ENCODE data around the gene CD6. TPM values are rescaled to one million over a fixed set of nuclear protein-coding genes. Genes with fewer than 3 reads are reported as not detected.
A peak's percentile ranks its signal among the peaks of the same experiment; 100 is the strongest.
"Not testable (repeated sequence)": the region's sequence is repeated elsewhere in the genome, so short reads cannot be mapped to it uniquely, and the experiment has no call there.

The CD6 gene
- polyA plus RNA-seq, 2 of the 4 experiments (the other 2 are of a cell fraction): 0.06 TPM

GRCh38 chr11:61061081-61061826, 89.8 kb downstream of the CD6 start:
- ATAC-seq: no peak; a peak in 1 of 6 replicates
- TF ChIP-seq ZFP36 (IDR thresholded peaks at IDR 0.05; ENCODE audit: borderline replicate concordance, partially characterized antibody) (no peak), CHD4 (IDR thresholded peaks at IDR 0.05; ENCODE audit: borderline replicate concordance) (no peak), PHF8 (IDR thresholded peaks at IDR 0.05; ENCODE audit: borderline replicate concordance, low read depth) (no peak), HOXB13 (CRISPR knock-in tag; IDR thresholded peaks at IDR 0.05; ENCODE audit: low read depth) (no peak), CEBPB (IDR thresholded peaks at IDR 0.05) (peak in 1 of 2 experiments; percentile 36; a peak in 1 of 4 replicates), HEYL (CRISPR knock-in tag; IDR thresholded peaks at IDR 0.05) (no peak)
- Histone ChIP-seq H3K4me2 (peak overlapping the region; percentile 25; the same call in 1 of the 3 replicates), H3K27ac (no peak overlapping the region), H3K4me1 (peaks cover 8% of the 10 kb centered on the region; the same call in 2 of the 3 replicates), H3K9me3 (no peaks in the 10 kb centered on the region), H3K4me3 (no peak overlapping the region)
- DNase-seq (ENCODE audit: low read depth in 1 of 2, low spot score in 1 of 2): no peak
- no peak for FAIRE-seq
- CTCF ChIA-PET: interaction anchor here (1.0 kb wide), 1 partner anchor 9 kb away, joined by 3 read pairs; no protein-coding TSS in a partner anchor
- WGBS (ENCODE audit: missing lambda C conversion rate): 58% methylated on average over 11 of the region's 13 CpGs
- POLR2A ChIA-PET: no interaction called here

DNA sequence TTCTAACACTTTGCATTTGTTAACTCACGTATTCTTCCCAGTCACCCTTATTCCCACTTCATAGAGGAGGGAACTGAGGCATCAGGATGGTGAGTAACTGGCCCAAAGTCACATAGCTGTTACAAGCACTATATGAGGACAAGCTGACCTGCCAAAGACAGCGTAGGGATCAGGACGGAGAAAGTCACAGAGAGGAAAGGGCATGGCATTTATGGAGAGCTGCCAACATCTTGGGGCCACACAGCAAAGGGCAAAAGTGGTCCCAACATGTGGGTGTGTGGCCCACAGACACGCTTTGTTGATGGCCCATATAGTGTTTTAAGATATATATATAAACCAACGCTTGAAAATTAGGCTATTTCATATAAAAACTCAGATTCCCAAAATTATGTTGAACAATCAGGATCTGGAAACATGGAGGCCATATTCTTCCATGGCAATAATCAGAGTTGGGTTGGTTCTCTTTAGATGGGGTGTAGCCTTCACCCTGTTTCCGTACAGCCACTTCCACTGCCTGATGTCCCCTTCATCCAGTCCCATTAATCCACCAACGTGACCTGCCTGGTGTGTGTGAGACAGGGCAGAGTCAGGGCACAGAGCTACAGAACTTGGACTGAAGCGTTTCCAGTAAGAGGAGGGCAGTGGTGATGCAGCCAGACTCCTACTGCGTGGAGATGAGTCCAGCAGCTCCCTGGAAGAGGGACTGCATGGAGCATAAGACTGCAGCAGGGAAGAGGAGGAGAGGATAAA, 90.9 kb downstream of the CD6 start:
- no peak for TF ChIP-seq ZC3H11A (IDR thresholded peaks at IDR 0.05)
- no peak for TF ChIP-seq MAX (IDR thresholded peaks at IDR 0.05)
- no peak for TF ChIP-seq CBX8 (IDR thresholded peaks at IDR 0.05)
- FAIRE-seq: no peak
- CTCF ChIA-PET: no interaction called here
- Histone ChIP-seq H3K4me3 (no peak overlapping the region), H3K9me3 (no peaks in the 10 kb centered on the region), H3K4me2 (no peak overlapping the region), H3K27ac (no peak overlapping the region), H3K4me1 (peaks cover 8% of the 10 kb centered on the region; the same call in 2 of the 3 replicates)
- no peak; a peak in 1 of 6 replicates for ATAC-seq
- no peak for DNase-seq (ENCODE audit: low read depth in 1 of 2, low spot score in 1 of 2)
- 66% methylated on average over 9 of the region's 9 CpGs for WGBS (ENCODE audit: missing lambda C conversion rate)
- POLR2A ChIA-PET: no interaction called here

DNA sequence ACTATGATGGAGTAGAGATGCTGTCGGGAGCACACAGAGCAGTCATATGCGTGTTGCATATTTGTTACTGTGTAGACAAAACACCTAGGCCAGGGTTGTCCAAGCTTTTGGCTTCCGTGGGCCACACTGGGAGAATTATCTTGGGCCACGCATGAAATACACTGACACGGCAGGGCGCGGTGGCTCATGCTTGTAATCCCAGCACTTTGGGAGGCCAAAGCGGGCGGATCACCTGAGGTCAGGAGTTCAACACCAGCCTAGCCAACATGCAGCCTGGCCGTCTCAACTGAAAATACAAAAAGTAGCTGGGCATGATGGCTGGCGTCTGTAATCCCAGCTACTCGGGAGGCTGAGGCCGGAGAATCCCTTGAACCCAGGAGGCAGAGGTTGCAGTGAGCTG, 93.8 kb downstream of the CD6 start:
- DNase-seq (ENCODE audit: low read depth in 1 of 2, low spot score in 1 of 2); FAIRE-seq; H3K9me3 ChIP-seq; H3K27ac ChIP-seq; H3K4me3 ChIP-seq; H3K4me1 ChIP-seq; ATAC-seq; POLR2A ChIA-PET; H3K4me2 ChIP-seq: not testable (repeated sequence)
- CTCF ChIA-PET: interaction anchor here (0.9 to 1.7 kb wide), 5 partner anchors 9 to 189 kb away, joined by 3 to 4 read pairs (median 4); no protein-coding TSS in a partner anchor
- WGBS (ENCODE audit: missing lambda C conversion rate): 82% methylated on average over 13 of the region's 13 CpGs

- POLR2A ChIA-PET: no interaction called here
Observed at GRCh38 chr11:61065955-61066638, 94.6 kb downstream of the CD6 start.

GRCh38 chr11:61066645-61067044, 95.2 kb downstream of the CD6 start:
- no peak for FAIRE-seq
- no peak for ATAC-seq
- Histone ChIP-seq H3K9me3 (no peaks in the 10 kb centered on the region), H3K4me2 (no peak overlapping the region), H3K27ac (no peak overlapping the region), H3K4me1 (no peaks in the 10 kb centered on the region; the same call in 2 of the 3 replicates), H3K4me3 (no peak overlapping the region)
- ChIA-PET POLR2A (no interaction called here), CTCF (interaction anchor here (0.8 to 1.7 kb wide), 3 partner anchors 14 to 15 kb away, joined by 3 to 5 read pairs (median 4); no protein-coding TSS in a partner anchor)
- DNase-seq (ENCODE audit: low read depth in 1 of 2, low spot score in 1 of 2): no peak
- WGBS (ENCODE audit: missing lambda C conversion rate): 61% methylated on average over 8 of the region's 8 CpGs
- TF ChIP-seq NR3C1 (IDR thresholded peaks at IDR 0.05): no peak
- no peak for TF ChIP-seq FOSB (CRISPR knock-in tag; IDR thresholded peaks at IDR 0.05)
- no peak for TF ChIP-seq HOXB13 (CRISPR knock-in tag; IDR thresholded peaks at IDR 0.05; ENCODE audit: low read depth)
- no peak for TF ChIP-seq MAFK (IDR thresholded peaks at IDR 0.05; ENCODE audit: partially characterized antibody)
- no peak for TF ChIP-seq FOSL2 (IDR thresholded peaks at IDR 0.05)
- no peak for TF ChIP-seq FOSL2 (CRISPR knock-in tag; IDR thresholded peaks at IDR 0.05)
- no peak for TF ChIP-seq ZC3H11A (IDR thresholded peaks at IDR 0.05)
- TF ChIP-seq JUNB (IDR thresholded peaks at IDR 0.05): no peak
- no peak for TF ChIP-seq BCL3 (IDR thresholded peaks at IDR 0.05)
- TF ChIP-seq CBX2 (IDR thresholded peaks at IDR 0.05; ENCODE audit: borderline replicate concordance, low read depth): no peak
- TF ChIP-seq GATA3 (IDR thresholded peaks at IDR 0.05; ENCODE audit: borderline replicate concordance): no peak
- no peak for TF ChIP-seq CTCF (IDR thresholded peaks at IDR 0.05)
- TF ChIP-seq FOXS1 (CRISPR knock-in tag; IDR thresholded peaks at IDR 0.05): no peak

More at GRCh38 chr11:61065955-61066638, 94.6 kb downstream of the CD6 start:
- Histone ChIP-seq H3K9me3 (no peaks in the 10 kb centered on the region), H3K4me2 (no peak overlapping the region), H3K4me1 (peaks cover 5% of the 10 kb centered on the region; the same call in 2 of the 3 replicates), H3K4me3 (no peak overlapping the region), H3K27ac (no peak overlapping the region)
- FAIRE-seq (no peak), DNase-seq (ENCODE audit: low read depth in 1 of 2, low spot score in 1 of 2) (no peak), ATAC-seq (no peak)
- WGBS (ENCODE audit: missing lambda C conversion rate): 72% methylated on average over 19 of the region's 19 CpGs
- CTCF ChIA-PET: interaction anchor here (1.4 to 1.7 kb wide), 2 partner anchors 10 to 15 kb away, joined by 3 to 4 read pairs; no protein-coding TSS in a partner anchor
- no peak for TF ChIP-seq NPAS2 (CRISPR knock-in tag; IDR thresholded peaks at IDR 0.05; ENCODE audit: borderline replicate concordance)
- no peak for TF ChIP-seq PHF8 (IDR thresholded peaks at IDR 0.05; ENCODE audit: borderline replicate concordance, low read depth)
- TF ChIP-seq BHLHE40 (IDR thresholded peaks at IDR 0.05; ENCODE audit: low read depth, low read length): no peak
- no peak for TF ChIP-seq CHD4 (IDR thresholded peaks at IDR 0.05; ENCODE audit: borderline replicate concordance)
- TF ChIP-seq POLR2A (IDR thresholded peaks at IDR 0.05; ENCODE audit: low read length): no peak
- no peak for TF ChIP-seq TFCP2L1 (CRISPR knock-in tag; IDR thresholded peaks at IDR 0.05)
